HUES48 (cell line): ENCODE measurements around the gene COL5A2.

Experiments used
- H3K27ac ChIP-seq: one replicate; pipeline ENCODE4 v1.7.0; 2013; ENCODE audit warnings: low read depth, low read length, inconsistent platforms
- H3K27me3 ChIP-seq: 2 replicates; pipeline ENCODE4 v1.6.1; 2013; ENCODE audit warnings: mild to moderate bottlenecking, low read length; ENCODE audit not compliant: control insufficient read depth, insufficient read depth
- H3K36me3 ChIP-seq: 2 replicates; pipeline ENCODE4 v1.6.1; 2013; ENCODE audit warnings: low read length; ENCODE audit not compliant: control insufficient read depth, insufficient read depth
- H3K4me1 ChIP-seq: 2 replicates; pipeline ENCODE4 v1.6.1; 2013; ENCODE audit warnings: mild to moderate bottlenecking, low read length; ENCODE audit not compliant: control insufficient read depth, insufficient read depth
- H3K4me3 ChIP-seq: 2 replicates; pipeline ENCODE4 v1.5.1; 2013; ENCODE audit warnings: mild to moderate bottlenecking, low read depth, low read length
- H3K9ac ChIP-seq: 2 replicates; pipeline ENCODE4 v1.6.1; 2013; ENCODE audit warnings: mild to moderate bottlenecking, low read depth, low read length, moderate library complexity
- H3K9me3 ChIP-seq: 2 replicates; pipeline ENCODE4 v1.6.1; 2013; ENCODE audit warnings: low read length; ENCODE audit not compliant: control insufficient read depth, insufficient read depth

COL5A2 gene

GRCh38 chr2:189022053-189022481 is 157.5 kb downstream of the COL5A2 start:
- H3K36me3 ChIP-seq: no peaks in the 10 kb centered on the region
- no peaks in the 10 kb centered on the region for H3K9me3 ChIP-seq
- no peak overlapping the region for H3K4me3 ChIP-seq
- H3K27me3 ChIP-seq: no peaks in the 10 kb centered on the region
- no peak overlapping the region for H3K9ac ChIP-seq
- no peak overlapping the region for H3K27ac ChIP-seq
- no peaks in the 10 kb centered on the region for H3K4me1 ChIP-seq

GRCh38 chr2:189020179-189020578 is 159.4 kb downstream of the COL5A2 start:
- no peaks in the 10 kb centered on the region for H3K9me3 ChIP-seq
- no peaks in the 10 kb centered on the region for H3K36me3 ChIP-seq
- no peak overlapping the region for H3K9ac ChIP-seq
- H3K27ac ChIP-seq: no peak overlapping the region
- H3K27me3 ChIP-seq: no peaks in the 10 kb centered on the region
- no peak overlapping the region for H3K4me3 ChIP-seq
- peaks cover 6% of the 10 kb centered on the region; the same call in 1 of the 2 replicates for H3K4me1 ChIP-seq

- Histone ChIP-seq H3K4me1 (peaks cover 12% of the 10 kb centered on the region; the same call in 1 of the 2 replicates), H3K9me3 (no peaks in the 10 kb centered on the region), H3K27ac (no peak overlapping the region), H3K27me3 (no peaks in the 10 kb centered on the region), H3K36me3 (no peaks in the 10 kb centered on the region), H3K4me3 (no peak overlapping the region), H3K9ac (no peak overlapping the region)
Measured at GRCh38 chr2:189018631-189019030, 160.9 kb downstream of the COL5A2 start.

GRCh38 chr2:189016311-189016861 is 163.2 kb downstream of the COL5A2 start:
- Histone ChIP-seq H3K9ac (no peak overlapping the region), H3K27me3 (no peaks in the 10 kb centered on the region), H3K4me1 (peaks cover 12% of the 10 kb centered on the region; the same call in 1 of the 2 replicates), H3K27ac (no peak overlapping the region), H3K36me3 (no peaks in the 10 kb centered on the region), H3K4me3 (no peak overlapping the region), H3K9me3 (no peaks in the 10 kb centered on the region)

GRCh38 chr2:189015359-189015758 is 164.2 kb downstream of the COL5A2 start:
- Histone ChIP-seq H3K27me3 (no peaks in the 10 kb centered on the region), H3K9me3 (no peaks in the 10 kb centered on the region), H3K27ac (peak overlapping the region; percentile 38), H3K36me3 (no peaks in the 10 kb centered on the region), H3K4me1 (peaks cover 12% of the 10 kb centered on the region; the same call in 1 of the 2 replicates), H3K4me3 (no peak overlapping the region), H3K9ac (no peak overlapping the region)

GRCh38 chr2:189014449-189015138 is 165.0 kb downstream of the COL5A2 start:
- H3K36me3 ChIP-seq: no peaks in the 10 kb centered on the region
- peaks cover 12% of the 10 kb centered on the region; the same call in 1 of the 2 replicates for H3K4me1 ChIP-seq
- no peak overlapping the region; the same call in 1 of the 2 replicates for H3K9ac ChIP-seq
- no peak overlapping the region for H3K4me3 ChIP-seq
- no peaks in the 10 kb centered on the region for H3K27me3 ChIP-seq
- no peak overlapping the region for H3K27ac ChIP-seq
- H3K9me3 ChIP-seq: no peaks in the 10 kb centered on the region

GRCh38 chr2:189013671-189014448 is 165.7 kb downstream of the COL5A2 start:
- Histone ChIP-seq H3K27me3 (no peaks in the 10 kb centered on the region), H3K4me3 (no peak overlapping the region), H3K9ac (no peak overlapping the region), H3K36me3 (no peaks in the 10 kb centered on the region), H3K9me3 (no peaks in the 10 kb centered on the region), H3K4me1 (peaks cover 12% of the 10 kb centered on the region; the same call in 1 of the 2 replicates), H3K27ac (no peak overlapping the region)

GRCh38 chr2:189013031-189013430 is 166.5 kb downstream of the COL5A2 start:
- Histone ChIP-seq H3K4me3 (no peak overlapping the region), H3K9ac (no peak overlapping the region), H3K36me3 (no peaks in the 10 kb centered on the region), H3K27ac (no peak overlapping the region), H3K4me1 (peaks cover 12% of the 10 kb centered on the region; the same call in 1 of the 2 replicates), H3K9me3 (no peaks in the 10 kb centered on the region), H3K27me3 (no peaks in the 10 kb centered on the region)

GRCh38 chr2:189012351-189012750 is 167.2 kb downstream of the COL5A2 start:
- H3K9ac ChIP-seq: no peak overlapping the region
- H3K27ac ChIP-seq: no peak overlapping the region
- peaks cover 12% of the 10 kb centered on the region; the same call in 1 of the 2 replicates for H3K4me1 ChIP-seq
- no peak overlapping the region for H3K4me3 ChIP-seq
- no peaks in the 10 kb centered on the region for H3K36me3 ChIP-seq
- H3K9me3 ChIP-seq: no peaks in the 10 kb centered on the region
- no peaks in the 10 kb centered on the region for H3K27me3 ChIP-seq

GRCh38 chr2:189010536-189010935 is 169.0 kb downstream of the COL5A2 start:
- H3K36me3 ChIP-seq: no peaks in the 10 kb centered on the region

More at GRCh38 chr2:189010536-189010935, 169.0 kb downstream of the COL5A2 start:
- no peak overlapping the region for H3K4me3 ChIP-seq
- no peaks in the 10 kb centered on the region for H3K27me3 ChIP-seq
- no peaks in the 10 kb centered on the region for H3K9me3 ChIP-seq
- no peak overlapping the region for H3K27ac ChIP-seq
- peaks cover 9% of the 10 kb centered on the region; the same call in 1 of the 2 replicates for H3K4me1 ChIP-seq
- H3K9ac ChIP-seq: no peak overlapping the region
